Coronary artery (tissue), 2 donors: ENCODE data around the gene SPDYE2B.
"Not testable (repeated sequence)": the region's sequence is repeated elsewhere in the genome, so short reads cannot be mapped to it uniquely, and the experiment has no call there.

Source experiments
- DNase-seq: peaks from one replicate; pipeline ENCODE4 v3.0.0-alpha.2; 2017; ENCODE audit warnings: low spot score
- H3K27ac ChIP-seq, 2 donors: fragments of 200-600 bp; sonication (generic); one replicate each; pipeline ENCODE4 v1.5.1; 2016 to 2019
- H3K4me3 ChIP-seq: fragments of 200-600 bp; sonication (generic); 2 replicates; pipeline ENCODE4 v1.5.1; 2016; ENCODE audit warnings: mild to moderate bottlenecking, moderate library complexity

Gene SPDYE2B, protein sequence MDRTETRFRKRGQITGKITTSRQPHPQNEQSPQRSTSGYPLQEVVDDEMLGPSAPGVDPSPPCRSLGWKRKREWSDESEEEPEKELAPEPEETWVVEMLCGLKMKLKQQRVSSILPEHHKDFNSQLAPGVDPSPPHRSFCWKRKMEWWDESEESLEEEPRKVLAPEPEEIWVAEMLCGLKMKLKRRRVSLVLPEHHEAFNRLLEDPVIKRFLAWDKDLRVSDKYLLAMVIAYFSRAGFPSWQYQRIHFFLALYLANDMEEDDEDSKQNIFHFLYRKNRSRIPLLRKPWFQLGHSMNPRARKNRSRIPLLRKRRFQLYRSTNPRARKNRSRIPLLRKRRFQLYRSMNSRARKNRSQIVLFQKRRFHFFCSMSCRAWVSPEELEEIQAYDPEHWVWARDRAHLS

DNA sequence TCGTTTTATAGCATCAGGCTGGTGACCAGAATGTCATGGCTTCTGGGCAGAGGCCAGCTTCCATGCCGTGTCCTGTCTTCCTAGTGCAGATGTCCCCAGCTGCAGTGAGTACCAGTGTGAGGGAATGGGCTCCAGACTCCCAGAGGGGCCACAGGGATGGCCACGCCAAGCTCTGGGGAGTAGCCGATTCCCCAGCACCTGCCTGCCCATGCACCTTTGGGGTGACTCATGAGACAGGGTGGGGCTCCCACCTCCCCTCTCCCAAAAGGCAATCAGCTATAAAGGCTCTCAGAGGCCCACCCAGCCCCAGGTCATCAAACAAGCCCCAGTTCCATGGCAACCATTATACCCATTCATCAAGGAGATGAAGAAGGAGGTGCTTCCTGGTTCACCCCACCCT lies at the start of gene SPDYE2B:
Gene SPDYE2B (plus strand): TSS at position 396 of the 400 bp plus-strand sequence. CDS start 2,030 bp downstream, outside the sequence.
- H3K4me3 ChIP-seq, DNase-seq, H3K27ac ChIP-seq: not testable (repeated sequence)

DNA sequence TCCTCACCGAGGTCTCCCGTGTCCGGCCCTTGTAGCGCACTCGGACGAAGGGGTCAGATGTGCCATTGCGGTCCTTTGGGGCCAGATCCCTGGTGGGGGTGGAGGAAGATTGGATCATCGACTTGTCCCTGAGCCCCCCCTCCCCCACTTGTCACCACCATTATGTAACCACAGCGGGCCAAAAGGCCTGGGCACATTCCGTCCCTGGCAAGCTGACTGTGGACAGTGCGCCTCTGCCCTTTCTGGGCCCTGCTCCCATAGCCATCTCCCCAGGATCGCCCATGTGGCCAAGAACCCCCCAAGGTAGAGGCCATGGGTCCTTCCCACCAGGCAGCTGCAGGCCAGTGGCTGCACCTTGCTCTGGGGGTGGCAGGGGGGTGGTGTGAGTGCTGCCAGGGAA lies 47.8 kb upstream of the SPDYE2B start:
- not testable (repeated sequence) for H3K4me3 ChIP-seq, H3K27ac ChIP-seq, DNase-seq

DNA sequence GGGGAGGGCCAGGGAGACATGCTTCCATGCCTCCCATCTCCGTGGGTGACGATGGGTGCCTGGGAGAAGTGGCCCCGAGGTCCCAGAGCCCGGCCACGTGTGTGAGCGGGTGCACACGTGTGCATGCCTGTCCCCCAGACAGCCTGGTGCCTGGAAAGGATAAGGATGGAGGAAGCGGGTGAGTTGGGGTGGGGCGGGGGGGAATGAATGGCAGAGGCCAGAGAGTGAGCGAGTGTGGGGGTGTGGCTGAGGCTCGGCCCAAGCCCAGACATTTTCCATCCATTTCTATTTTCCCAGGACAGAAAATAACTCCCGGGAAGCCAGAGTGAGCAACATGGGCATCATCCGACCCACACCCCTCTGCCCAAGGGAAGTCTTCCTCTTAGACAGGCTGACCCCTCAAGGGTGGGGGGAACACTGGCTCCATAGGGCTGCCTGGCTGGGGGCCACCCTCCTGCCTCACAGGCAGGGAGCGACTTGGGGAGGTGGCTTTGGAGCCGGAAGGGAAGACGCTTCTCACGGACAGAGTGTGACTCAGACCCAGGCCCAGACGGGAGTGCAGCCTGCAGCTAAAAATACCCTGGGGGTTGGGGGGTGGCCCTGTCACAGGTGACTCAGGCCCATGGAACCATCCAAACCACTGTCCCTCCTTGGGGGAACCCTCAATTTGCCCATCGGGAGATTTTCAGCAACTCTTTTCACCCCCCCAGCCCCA lies 45.5 kb upstream of the SPDYE2B start:
- not testable (repeated sequence) for DNase-seq, H3K27ac ChIP-seq, H3K4me3 ChIP-seq

DNA sequence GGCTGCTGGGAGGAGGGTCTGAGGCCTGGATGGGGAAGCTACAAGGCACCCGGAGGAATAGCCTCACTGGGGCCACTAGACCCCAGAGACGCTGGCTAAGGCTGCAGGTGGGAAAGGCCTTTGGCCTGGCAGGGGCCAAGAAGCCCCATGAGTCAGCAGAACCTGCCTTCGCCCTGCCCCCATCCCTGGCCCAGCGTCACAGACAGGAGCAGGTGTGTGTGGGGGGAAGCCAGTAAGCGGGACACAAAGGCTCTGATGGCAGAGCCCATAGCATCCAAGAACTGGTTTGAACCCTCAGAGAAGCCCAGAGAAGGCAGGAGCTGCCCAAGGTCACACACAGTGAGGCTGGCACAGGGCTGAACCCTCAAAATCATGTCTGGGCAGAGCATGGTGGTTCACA lies 43.3 kb upstream of the SPDYE2B start:
- not testable (repeated sequence) for H3K4me3 ChIP-seq, DNase-seq, H3K27ac ChIP-seq

DNA sequence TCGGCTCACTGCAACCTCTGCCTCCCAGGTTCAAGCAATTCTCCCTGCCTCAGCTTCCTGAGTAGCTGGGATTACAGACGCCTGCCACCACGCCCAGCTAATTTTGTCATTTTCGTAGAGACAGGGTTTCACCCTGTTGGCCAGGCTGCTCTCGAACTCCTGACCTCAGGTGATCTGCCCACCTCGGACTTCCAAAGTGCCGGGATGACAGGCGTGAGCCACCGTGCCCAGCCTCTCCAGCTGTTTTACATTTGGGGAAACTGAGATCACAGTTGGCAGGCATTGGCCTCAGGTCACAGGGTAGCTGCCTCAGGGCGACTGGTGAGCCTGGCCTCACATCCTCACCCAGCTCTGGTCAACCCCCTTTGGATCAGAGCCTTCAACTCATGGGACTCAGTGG lies 40.4 kb upstream of the SPDYE2B start:
- not testable (repeated sequence) for H3K27ac ChIP-seq, DNase-seq, H3K4me3 ChIP-seq

DNA sequence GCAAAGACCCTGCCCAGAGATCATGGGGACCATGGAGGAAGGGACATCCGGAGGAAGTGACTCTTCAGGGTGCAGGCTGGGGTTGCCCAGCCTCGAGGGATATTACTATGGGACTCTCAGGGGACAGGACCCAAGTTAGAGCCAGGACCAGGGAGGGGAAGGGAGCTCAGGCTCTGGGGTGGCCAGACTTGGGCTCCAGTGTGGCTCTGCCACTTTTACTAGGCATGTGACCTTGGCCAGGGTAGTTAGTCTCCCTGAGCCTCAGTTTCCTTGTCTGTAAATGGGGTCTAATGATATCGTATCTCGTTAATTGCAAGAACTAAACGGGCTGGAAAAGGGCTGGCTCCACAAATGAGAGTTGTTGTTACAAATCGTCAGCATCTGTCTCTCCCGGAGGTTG lies 39.7 kb upstream of the SPDYE2B start:
- not testable (repeated sequence) for H3K4me3 ChIP-seq, DNase-seq, H3K27ac ChIP-seq

DNA sequence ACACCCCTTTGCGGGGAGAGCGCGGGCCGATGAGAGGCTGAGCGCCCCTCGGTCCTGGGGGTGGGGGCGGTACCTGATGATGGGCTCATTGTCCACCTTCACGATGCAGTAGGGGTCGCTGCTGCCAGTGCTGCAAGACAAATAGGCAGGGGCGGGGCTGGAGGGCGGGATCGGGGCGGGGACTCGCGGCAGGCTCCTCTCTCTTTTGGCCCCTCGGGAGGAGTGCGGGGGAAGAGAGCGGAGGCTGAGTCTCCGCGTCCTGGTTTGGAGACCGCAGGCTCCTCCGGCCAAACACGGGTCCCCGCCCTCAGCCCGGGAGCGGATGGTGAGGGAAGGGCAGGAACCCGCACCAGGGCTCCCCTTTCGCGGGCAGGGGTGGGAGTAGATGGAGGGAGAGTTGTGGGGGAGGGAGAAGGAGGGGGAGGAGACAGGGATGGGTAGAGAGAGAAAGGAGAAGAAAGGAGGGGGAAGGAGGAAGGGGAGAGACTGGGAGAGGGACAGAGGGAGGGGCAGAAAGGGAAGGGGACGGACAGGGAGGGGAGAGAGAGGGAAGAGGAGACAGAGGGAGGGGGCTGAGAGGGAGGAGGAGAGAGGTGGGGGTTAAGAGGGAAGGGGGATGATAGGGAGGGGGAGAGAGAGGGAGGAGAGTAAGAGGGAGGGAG lies 39.0 kb upstream of the SPDYE2B start:
- DNase-seq, H3K4me3 ChIP-seq, H3K27ac ChIP-seq: not testable (repeated sequence)

DNA sequence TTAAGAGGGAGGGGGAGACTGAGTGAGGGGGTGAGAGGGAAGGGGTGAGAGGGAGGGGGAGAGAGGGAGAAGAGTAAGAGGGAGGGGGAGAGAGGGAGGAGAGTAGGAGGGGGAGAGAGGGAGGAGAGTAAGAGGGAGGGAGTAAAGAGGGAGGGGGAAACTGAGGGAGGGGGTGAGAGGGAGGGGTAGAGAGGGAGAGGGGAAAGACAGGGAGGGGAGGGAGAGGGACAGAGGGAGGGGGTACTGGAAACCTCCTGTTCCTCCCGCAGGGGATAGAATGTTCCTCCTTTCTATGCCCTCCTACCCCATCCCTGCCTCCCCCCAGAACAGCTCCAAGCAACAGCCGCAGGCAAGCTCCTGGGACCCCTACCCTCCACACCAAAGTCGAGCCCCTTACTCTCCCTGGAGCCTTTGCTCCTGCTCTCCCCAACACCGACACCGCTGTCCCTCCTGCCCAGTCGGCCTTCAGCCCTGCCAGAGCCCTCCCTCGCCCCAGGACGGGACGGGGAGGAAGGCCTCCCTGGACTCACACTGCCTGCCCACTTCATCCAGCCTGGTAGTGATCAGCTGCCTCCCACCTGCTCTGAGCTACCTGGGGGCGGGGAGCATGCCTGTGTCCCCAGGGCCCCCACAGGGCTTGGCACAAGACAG lies 38.3 kb upstream of the SPDYE2B start:
- H3K27ac ChIP-seq = peak overlapping the region in 1 of 2 donors; percentile 72
- not testable (repeated sequence) for H3K4me3 ChIP-seq
- peak; percentile 54 for DNase-seq

DNA sequence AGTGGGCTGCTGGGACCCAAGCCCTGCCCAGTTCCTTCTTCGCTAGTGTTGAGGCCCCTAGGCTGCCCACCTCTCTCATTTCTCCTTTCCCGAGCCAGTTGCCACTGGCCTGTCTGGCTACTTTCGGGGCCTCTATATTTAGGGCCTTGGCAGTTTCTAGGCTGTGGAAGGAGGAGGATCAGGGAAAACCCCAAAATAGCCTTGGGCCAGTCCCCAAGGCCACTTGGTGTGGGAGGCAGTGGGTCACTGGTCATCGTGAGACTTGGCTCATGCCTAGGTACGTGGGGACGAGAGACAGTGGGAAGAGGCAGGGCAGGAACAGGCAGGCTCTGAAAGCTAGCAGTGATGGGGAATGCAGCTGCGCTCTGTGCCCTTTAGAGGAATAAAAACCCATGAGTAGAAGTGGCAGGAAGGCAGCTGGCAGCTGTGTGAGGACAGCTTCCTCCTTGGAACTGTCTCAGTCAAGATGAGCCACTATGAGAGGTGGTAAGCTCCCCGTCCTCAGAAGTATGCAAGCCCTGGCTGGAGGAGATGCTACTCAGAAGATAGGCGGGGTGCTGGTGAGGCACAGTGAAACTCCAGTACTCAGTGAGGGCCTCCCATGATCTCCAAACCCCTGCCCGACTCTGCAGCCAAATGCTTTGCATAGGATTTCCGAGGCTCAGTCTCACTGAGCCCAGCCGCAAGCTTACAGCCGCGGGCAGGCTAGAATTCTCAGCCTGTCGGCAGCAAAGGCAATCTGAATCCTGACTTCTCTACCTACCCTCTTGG lies 36.4 kb upstream of the SPDYE2B start:
- not testable (repeated sequence) for H3K4me3 ChIP-seq, DNase-seq
- H3K27ac ChIP-seq = peak overlapping the region; percentile 46 to 83

DNA sequence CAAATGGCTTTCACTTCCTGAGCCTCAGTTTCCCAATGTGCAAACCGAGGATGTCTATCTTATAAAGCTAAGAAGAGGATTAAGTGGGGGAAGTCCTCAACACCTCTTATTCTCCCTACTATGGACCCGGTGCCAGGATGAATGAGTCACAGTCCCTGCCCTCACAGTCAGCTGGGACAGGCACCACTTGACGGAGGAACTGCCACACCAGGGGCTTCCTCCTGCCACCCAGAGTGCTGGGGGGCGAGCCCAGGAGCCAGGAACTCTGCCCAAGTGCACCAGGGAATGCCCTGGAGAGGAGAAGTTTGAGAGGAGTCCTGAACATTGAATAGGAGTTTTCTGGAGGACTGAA lies 35.8 kb upstream of the SPDYE2B start:
- DNase-seq, H3K4me3 ChIP-seq, H3K27ac ChIP-seq: not testable (repeated sequence)

DNA sequence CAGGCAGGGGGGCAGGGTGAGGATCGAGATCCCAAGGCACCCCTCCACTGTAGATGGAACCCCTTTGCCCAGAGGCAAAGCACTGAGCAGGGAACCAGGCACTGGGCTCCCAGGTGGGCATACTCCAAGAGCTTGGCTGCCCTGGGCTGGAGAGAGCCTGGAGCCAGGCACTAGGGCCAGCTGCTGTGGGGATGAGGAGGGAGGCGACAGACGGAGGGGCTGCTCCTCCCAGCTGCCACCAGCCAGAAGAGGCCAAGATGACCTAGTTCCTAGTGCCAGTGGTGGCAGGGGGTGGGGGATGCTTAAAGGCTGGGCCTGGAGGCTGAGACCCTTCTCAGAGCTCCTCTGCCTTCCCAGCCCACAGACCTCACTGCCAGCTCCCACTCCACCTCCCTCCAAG lies 35.2 kb upstream of the SPDYE2B start:
- H3K27ac ChIP-seq, DNase-seq, H3K4me3 ChIP-seq: not testable (repeated sequence)

DNA sequence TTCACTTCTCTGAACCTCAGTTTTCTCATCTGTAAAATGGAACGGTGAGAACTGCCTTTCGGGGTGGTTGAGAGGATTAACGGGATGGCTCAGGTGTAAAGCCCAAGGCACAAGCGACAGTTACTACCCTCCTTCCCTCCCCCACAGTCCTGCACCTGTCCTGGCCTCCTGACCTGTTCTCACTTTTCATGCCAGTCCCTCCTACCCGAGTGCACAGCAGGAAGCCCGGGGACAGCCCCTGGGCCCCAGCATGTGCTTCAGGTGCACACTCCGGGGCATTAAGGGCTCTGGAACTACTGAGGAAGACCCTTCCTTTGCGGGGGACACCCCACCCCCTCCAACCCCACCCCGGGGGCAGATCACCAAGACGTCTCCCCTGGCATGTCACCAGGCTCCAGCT lies 34.2 kb upstream of the SPDYE2B start:
- not testable (repeated sequence) for DNase-seq, H3K4me3 ChIP-seq, H3K27ac ChIP-seq

DNA sequence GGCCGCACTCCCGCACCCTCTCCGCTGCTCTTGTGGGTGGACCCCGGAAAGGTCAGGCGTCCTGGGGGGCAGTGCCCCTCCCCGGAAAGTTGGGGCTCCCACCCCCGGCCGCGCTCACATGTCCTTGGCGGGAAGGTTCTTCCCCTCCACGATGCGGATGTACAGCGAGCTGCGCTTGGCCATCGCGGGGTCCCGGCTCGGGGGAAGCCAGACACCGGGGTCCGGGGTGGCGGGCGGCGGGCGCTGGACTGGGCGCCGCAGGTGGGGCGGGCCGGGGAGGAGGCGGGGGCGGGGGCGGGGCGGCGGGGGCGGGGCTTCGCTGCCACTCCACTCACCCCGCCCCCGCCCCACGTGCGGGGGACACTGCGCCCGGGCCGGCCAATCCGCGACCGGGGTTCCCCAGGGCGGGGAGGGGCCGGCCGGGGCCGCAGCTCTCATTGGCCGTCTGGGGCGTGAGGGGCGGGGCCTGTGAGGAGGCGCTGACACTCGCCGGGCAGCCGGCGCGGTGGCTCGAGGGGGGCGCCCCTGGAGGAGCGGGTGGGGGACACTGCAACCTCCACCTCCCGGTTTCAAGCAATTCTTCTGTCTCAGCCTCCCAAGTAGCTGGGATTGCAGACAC lies 33.5 kb upstream of the SPDYE2B start, which contains the start of gene RASA4:
Gene RASA4 (minus strand): TSS at position 250 of the 619 bp plus-strand sequence. CDS start 67 bp downstream, at position 183.
- H3K27ac ChIP-seq = peak within 1 kb of the TSS in 1 of 2 donors; percentile 73
- peak; percentile 71 for DNase-seq
- H3K4me3 ChIP-seq = peak within 1 kb of the TSS; percentile 72

DNA sequence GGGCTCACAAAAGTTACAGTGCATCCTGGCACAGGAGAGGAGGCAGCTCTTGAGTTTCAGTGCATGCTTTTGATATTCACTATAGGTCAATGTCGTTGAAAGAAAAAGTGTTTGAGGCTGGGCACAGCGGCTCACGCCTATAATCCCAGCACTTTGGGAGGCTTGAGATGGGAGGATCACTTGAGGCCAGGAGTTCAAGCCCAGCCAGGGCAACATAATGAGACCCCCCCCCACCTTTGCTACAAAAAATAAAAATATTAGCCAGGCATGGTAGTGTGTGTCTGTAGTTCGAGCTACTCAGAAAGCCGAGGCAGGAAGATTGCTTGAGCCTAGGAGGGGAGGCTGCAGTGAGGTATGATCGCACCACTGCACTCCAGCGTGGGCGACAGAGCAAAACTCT lies 32.0 kb upstream of the SPDYE2B start:
- DNase-seq, H3K27ac ChIP-seq: not testable (repeated sequence)

DNA sequence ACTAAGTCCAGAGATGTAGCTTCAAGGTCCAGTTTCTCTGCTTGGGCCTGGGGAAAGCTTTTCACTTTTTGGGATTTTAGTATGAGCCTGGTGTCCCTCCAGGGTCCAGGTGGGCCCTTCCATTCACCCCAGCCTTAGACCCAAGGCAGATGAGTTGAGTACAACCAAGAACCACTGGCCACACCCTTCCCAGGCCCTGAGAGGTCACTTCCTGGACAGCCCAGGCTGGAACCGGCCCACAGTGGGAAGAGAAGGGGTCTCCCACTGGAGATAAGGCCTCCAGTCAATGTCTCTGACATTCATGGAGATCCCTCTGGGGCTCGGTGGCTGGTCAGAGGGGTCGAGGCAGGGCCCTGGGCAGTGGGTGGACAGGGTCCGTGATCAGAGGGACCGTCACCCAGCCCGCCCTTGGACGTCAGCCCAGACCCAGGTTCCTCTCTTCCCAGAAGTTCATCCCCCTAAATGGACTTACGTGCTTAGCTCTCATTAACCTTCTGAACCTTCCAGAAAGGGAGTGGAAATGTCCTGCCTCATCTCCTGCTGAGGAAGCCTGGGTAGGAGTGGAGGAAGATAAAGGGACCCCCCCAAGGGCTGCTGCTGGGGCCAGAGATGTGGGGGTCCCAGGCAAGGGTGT lies 22.7 kb upstream of the SPDYE2B start:
- not testable (repeated sequence) for DNase-seq, H3K27ac ChIP-seq, H3K4me3 ChIP-seq

More for the DNA sequence above, 32.0 kb upstream of the SPDYE2B start:
- H3K4me3 ChIP-seq = not testable (repeated sequence)

DNA sequence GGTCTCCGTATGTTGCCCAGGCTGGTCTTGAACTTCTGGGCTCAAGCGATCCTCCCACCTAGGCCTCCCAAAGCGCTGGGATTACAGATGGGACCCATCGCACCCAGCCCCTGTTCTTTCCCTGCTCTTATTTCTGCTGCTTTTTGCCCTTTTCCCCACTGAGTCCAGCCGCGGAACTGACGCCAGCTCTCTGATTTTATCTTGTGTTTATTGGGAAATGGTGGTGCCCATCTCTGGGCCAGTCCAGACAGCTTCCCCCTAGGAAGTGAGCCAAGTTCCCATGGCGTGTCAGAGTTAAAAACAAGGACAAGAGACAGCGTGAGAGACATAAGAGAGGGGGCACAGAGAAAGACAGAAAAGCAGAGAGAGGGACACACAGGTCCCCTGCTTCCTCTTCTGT lies 19.5 kb upstream of the SPDYE2B start:
- not testable (repeated sequence) for DNase-seq, H3K4me3 ChIP-seq, H3K27ac ChIP-seq

DNA sequence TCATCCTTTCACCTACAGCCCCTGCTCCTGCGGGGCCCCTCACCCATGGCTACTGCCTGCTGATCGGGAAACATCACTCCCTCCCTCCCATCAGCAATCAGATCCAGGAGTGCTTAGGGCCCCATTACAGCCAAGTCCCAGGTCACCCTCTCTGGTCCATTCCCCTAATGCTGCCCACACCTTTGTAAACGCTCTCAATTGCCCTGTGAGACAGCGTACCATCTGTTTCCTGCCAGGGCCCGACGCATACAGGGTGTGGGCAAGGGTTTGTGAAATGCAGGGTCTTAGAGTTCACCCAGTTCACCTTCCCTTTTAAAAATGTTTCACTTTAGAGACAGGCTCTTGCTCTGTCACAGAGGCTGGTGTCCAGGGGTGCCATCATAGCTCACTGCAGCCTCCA lies 15.8 kb upstream of the SPDYE2B start:
- H3K27ac ChIP-seq, DNase-seq, H3K4me3 ChIP-seq: not testable (repeated sequence)
